ENCODE results near the gene KANSL1.

DNA sequence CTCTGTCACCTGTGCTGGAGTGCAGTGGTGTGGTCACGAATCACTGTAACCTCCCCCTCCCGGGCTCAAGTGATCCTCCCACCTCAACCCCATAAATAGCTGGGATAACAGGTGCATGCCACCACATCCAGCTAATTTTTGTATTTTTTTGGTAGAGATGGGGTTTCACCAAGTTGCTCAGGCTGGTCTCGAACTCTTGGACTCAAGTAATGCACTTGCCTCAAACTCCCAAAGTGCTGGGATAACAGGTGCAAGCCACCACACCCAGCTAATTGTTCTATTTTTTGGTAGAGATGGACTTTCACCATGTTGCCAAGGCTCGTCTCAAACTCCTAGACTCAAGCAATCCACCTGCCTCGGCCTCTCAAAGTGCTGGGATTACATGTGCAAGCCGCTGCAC, 107.7 kb downstream of the KANSL1 start:
- TF ChIP-seq, protein P1, sequence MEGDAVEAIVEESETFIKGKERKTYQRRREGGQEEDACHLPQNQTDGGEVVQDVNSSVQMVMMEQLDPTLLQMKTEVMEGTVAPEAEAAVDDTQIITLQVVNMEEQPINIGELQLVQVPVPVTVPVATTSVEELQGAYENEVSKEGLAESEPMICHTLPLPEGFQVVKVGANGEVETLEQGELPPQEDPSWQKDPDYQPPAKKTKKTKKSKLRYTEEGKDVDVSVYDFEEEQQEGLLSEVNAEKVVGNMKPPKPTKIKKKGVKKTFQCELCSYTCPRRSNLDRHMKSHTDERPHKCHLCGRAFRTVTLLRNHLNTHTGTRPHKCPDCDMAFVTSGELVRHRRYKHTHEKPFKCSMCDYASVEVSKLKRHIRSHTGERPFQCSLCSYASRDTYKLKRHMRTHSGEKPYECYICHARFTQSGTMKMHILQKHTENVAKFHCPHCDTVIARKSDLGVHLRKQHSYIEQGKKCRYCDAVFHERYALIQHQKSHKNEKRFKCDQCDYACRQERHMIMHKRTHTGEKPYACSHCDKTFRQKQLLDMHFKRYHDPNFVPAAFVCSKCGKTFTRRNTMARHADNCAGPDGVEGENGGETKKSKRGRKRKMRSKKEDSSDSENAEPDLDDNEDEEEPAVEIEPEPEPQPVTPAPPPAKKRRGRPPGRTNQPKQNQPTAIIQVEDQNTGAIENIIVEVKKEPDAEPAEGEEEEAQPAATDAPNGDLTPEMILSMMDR (IDR thresholded peaks at IDR 0.05) = no peak
- no peak for TF ChIP-seq POLR2A (IDR thresholded peaks at IDR 0.05)
